CD4-positive, alpha-beta T cell treated with Interferon gamma for 1 hour (primary cell): Measurements from ENCODE around the gene SUGCT.

Source experiments
- DNase-seq: peaks from one replicate; pipeline ENCODE4 v3.0.0-alpha.2; 2020

SUGCT gene

DNA sequence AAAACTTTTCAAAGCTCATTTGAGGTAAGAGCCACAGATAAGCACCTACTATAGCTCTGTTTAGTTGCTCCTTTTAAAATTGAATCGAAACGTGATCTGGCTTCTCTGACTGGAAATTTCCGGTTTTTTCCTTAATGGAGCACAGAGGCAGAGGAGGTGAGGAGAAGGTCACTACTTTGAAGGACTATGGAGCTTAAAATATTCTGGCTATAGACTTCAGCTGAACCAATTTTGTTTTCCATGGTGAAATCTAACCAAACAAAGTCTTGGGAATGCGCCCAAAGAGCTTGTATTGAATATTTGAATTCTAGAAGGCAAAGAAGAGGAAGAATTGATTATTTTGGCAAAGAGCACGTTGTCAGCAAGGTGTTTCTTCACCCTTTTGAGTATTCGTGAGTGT, 711.1 kb downstream of the SUGCT start:
- DNase-seq: no peak

DNA sequence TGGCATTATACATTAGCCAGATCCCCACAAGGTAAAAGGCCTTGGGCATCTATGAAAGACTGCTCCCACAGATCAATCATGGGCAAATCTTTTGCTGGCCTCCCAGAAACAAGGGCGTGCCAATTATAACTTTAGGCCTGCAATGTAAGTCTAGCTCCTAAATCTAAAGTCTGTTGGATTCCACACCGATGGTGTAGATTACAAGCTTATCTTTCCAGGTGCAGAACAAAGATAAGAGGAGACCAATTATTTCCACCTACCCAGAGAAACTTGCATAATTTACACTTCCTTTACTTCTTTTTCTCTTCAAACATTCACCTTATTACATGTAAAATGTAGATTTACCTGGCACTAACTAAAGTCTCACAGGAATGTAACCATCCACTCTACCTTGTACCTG, 713.1 kb downstream of the SUGCT start:
- no peak for DNase-seq

DNA sequence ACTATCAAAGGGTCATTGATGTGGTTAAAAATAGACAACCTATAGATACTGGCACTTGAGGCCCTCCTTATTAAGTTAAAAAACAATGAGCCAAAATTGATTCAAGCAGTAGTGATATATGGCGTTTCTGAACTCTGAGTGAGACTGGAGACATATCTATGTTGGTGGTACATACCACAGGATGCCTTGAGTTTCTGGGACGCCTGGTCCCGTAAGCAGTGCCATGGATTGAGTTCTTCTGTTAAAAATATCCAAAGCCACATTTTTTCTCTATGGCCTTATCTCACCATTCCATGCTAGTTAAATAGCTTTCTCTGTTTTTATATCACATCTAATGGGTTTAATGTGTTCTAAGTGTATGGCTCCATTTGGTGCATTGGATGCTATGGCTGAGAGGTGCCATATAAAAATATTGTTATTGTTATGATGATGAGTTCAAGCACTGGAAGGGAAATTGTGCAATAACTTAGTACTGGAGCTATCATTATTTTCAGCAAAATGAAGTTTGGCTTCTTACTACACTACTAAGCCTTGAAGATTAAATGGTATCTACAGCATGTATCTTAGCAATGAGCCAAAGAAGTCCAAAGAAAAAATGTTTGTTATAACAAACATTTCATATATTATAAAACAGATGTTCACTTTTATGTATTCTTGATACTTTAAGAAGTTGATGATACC, 713.9 kb downstream of the SUGCT start:
- no peak for DNase-seq

DNA sequence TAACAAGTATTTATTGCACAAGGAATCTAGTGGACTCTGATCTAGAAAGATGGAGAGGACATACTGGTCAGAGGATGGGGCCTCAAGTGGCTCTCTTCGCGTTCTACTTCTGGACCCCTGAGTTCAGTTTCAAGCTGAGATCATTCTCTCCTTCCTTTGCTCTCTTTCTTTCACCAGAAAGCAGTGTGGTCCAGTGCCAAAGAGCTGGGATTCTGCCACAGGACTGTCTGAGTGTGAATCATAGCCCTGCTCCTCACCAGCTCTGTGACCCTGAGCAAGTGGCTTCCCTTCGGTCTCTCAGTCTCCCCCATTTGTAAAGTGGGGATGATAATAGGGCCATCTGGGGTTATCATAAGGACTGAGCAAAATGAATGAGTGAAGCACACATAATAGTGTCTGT, 715.2 kb downstream of the SUGCT start:
- no peak for DNase-seq

DNA sequence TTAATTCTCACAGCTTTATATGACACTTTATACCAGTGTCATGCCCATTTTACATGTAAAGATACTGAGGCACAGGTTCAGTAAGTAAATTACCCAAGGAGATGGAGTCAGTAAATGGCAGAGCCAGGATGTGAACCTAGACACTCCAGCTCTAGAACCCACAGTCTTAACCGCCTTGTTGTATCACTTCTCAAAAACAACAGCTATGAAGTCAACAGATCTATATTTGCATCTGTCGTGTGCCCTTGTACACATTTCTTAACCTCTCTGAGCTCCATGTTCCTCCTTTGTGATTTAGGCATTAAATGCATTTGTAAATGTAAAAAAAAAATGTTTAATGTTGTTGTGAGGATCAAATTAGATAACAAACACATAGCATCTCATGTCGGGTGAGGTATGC, 716.2 kb downstream of the SUGCT start:
- no peak for DNase-seq

DNA sequence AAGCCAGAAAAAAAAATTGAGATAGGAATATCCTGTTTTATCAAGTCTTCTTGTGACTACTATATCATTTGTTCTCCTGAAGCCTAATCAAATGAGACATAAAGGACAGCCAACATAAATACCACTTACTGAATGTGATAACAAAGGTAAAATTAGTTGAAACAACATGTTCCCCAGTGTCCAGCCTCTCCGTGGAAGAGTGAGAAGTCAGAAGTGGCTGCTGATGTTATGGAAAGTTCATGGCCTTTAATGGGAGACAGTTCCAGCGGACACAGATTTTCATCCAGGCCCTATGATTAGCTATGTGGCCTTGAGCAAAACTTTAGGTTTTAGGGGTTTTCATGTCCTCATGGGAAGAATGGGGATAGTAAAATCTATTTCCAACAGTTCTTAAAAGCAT, 724.3 kb downstream of the SUGCT start:
- DNase-seq: no peak

DNA sequence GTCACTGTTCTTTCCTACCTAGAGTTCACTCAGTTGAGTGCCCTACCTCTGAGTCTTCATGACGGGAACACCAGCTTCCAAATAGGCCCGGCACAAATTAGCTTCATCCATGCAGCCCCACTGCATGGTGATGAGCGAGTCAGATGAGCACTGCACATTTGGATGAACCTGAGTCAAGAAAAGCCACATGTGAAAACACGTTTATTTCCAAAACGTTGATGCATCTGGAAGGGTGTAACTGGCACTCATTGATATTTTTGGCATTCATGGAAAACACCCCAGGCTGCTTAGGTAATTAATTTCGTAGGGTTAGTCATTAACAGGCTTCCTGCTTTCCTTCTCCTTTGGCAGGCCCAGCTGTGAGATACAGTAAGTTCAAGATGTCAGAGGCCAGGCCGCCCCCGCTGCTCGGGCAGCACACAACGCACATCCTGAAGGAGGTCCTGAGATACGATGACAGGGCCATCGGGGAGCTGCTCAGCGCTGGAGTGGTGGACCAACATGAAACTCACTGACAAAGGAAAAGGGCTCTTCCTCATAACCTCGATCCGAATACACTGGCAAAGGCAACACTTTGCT, 725.2 kb downstream of the SUGCT start:
- DNase-seq: no peak

DNA sequence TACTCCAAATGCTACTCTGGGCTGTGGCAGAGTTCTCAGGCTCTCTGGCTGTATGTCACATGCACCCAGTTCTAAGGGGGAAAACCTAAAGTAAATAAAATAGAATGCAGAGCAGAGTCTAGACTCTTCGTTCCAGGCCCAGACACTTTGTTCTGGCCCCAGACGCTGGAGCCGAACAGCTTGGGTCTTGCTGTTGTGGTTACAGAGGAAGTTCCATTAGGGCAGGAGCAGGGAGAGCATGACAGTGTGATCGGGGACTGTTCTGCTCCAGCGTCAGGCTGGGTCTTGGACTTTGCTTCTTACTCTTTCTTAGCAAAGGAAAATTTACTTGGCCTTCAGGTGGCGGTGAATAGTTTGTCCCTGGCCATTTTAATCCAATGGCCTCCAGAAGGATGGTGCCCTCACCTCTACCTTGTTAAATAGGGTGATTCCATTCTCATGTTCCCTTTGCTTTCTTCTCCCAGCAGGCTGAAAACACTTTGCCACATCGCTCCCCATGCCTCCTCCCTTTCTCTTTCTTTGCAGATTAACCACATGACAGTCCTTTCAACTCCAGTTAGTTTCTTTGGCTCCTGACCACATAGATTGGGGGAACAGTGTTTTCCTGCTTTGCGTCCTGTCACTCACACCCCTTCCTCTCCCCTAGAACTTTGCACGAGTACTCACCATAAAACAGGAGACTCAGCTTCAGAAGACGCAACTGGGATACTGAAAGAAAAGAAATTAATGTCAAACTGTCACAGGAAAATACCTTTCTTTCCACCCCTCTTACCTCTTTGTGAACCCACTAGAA, 730.8 kb downstream of the SUGCT start:
- DNase-seq: no peak

DNA sequence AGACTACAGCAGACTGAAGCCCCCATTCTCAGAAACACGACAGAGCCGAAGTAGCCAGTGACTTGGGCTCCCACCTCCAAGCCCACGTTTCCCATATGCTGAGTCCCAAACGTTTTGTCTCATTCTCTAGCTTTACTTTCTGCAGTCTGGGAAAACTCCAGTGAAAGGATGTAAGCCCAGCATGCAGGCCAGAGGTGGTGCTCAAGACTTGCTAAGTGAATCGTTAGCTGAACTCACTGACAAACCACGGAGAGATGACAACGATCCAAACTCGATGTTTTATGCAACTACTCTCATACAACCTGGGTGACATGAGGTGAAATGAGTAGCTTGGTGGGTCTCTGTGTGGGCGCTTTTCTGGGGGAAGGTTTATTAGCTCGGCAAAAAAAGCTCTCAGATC, 731.8 kb downstream of the SUGCT start:
- DNase-seq: no peak

DNA sequence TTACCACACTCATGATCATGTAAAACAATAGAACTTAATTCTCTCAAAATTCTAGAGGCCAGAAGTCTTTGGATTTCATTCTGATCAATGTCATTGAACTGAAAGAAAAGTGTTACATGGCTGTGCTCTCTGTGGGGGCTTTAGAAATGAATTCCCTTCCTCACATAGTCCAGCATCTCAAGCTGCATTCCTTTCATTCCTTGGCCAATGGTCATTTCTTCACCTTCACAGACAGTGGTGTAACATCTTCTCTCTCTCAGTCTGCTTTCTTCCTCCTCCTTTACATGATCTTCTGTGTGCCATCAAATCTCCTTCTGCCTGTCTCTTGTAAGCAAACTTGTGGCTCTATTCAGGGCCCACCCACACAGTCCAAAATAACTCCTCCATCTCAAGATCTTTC, 735.3 kb downstream of the SUGCT start:
- DNase-seq: no peak

DNA sequence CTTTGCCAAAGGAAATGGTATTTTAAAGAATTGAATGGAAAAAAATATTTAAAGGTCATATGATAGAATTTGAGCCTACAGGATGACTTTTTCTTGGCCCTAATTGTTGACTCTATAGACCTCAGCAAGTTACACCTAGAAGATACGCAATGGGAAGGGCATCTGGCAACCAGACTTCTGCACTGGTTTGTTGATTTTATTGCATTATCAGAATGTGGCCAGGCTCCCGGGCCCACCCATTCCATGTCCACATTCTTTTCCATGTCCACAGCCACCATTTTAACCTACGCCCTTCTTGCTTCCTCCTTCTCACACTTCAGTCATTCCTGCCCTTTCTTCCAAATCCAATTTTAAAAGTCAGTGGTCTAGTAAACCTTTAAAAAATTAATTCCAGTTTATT, 738.4 kb downstream of the SUGCT start:
- DNase-seq: no peak

DNA sequence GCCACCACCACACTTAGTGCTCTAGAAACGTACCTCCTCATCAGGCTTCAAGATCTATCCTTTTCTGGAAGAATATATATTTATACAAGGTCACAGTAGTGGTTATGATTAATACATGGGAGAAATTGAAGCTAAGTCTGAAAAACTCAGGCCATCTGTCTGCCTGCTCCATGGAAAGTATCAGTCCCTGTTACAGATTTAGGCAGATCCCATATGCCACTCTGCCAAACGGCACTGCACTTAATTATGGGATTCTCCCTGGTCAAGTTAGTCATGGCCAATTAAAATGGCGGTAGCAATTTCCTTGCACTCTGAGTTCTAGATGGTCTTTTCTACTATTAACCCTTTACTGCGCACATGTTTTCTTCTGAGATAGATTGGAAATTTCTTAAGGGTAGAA, 740.0 kb downstream of the SUGCT start:
- DNase-seq: no peak

DNA sequence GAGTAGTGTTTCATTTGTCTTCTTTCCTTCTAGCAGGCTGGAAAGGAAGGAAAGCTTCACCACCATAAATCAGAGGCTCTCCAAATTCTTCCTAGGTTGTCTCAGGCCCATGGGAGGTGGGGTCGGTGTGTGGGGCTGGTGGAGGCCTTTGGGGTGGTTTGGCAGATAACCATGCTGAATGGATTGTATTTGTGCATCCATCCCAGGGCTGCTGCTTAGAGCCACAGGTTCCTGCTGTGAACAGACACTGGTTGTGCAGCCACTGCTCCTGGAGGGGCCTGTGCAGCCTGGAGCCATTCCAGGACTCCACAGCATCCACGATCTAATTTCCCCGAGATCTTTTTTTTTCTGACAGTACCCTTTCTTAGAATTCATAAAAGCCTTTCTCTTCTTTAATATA, 741.8 kb downstream of the SUGCT start:
- DNase-seq: no peak

DNA sequence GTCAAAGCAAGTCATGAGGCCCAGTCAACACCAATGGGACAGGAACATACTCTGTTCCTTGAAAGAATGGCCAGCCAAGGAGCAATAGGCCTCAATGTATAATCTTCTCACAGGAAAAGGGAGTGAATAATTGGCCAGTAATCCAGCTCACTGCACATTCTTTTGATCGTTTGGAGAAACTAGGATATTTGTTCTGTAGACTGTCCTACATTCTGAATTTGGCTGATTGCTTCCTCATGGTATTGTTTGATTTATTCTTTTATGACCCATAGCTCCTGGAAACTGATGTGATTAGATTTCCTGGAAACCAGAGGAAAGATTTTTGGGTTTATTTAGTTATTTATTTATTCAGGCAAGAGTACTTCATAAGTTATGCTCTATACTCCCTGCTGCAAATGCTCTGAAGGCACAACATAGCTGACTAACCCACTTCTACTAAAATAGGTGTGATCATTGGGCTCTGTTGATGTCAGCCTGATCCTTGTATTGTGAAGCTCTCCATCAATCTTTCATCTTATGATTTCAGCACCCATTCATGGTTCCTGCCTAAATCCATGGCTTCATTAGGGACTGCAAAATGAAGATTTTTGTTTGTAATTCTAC, 745.2 kb downstream of the SUGCT start:
- DNase-seq: no peak

DNA sequence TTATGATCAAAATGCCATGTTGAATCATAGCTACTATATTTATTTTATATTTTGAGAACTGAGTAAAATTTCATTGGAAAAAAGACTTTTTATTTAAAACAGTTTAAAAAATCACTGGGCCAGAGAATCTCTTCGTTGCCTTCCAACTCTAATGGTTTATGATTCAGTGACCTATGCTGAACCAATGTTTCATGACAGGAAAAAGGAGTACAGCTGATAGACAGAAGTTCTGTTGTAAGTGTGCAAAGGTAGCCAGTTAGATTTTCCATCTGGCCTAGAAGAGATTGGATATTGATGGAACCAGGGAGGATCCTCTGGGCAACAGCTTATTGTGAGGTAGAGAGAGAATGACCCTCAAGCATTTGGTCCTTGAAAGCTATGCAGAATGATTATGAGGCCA, 745.8 kb downstream of the SUGCT start:
- DNase-seq: no peak

DNA sequence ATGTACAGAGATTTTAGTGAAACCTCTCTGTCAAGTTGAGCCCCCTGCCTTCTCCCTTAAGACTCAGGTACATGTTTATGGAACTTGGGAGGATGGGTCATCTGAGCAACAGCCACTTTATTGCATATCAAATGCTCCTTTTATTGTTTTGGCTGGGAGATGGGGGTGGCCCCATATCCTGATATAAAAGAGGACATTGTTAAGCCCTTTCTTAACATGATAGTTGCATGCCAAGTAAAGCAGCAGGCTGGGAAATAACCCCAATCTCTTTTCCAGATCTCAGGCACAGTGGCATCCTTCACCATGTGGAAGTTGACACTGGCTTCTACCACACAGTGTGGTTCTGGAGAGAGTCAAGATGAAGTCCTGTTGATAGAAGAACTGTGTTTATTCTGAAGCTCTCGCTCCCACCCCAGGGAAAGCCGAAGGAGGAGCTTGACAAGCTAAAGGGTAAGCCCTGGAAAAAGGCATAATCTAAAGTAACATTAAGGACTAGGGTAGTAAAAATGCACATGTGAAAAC, 746.7 kb downstream of the SUGCT start:
- DNase-seq: no peak

DNA sequence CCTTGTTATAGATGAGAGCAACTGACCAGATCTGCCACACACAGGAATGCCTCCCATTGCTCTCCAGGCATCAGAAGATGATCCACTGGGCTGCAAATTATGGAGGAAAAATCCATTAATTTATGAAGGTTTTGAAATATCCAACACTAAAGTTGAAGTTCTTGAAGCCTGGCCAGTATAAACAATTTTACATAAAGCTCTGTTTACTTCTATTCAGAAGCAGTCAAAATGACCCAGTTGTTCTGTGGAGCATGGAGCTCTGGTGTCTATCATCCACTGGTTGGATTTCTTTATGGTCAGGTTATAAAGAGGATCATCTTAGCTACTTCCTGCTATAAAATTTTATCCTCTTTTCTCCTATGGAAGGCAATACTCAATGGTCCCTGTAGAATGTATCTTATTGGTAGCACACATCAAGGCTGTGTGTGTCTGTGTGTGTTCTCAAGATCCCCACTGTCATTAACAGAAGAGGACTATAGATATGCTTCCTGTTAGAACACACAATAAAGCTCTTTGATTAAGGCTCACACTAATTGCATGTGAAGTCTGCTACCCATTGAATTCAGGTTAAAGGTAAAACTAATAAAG, 747.4 kb downstream of the SUGCT start:
- DNase-seq: no peak

DNA sequence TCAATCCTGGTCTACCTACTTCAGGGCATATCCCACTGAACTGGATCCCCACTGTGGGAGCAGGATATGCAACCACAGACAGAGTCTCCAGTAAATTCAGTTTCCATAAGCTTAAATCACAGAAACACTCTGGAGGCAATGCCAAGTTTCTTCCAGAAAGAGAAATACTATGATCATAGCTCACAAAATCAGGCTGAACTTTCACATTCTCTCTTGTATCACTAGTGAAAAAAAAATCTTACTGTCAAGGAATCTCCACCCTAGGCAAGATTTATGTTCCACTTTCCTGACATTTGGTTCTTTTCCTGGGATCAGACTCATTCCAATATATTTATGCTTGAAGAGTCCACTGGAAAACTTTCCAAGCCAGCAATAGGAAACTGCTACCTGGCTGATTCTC, 749.0 kb downstream of the SUGCT start:
- DNase-seq: no peak

DNA sequence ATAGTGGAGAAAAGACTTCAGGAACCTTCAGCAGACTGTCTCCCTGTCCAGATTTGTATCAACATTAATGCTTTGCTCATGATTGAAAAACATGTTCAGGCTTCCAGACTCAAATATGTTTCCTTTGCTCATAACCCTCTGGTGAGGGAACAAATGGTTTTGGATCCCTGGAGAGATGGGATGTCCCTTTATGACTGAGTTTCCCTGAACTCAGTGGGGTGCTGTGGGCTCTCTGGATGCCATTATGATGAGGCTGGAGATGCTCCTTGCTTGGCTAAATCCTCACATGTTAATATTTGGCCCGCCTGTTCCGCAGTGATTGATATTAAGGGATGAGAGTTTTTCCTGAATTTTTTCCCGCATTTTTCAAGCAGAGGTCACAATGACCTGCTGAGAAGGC, 749.4 kb downstream of the SUGCT start:
- no peak for DNase-seq

DNA sequence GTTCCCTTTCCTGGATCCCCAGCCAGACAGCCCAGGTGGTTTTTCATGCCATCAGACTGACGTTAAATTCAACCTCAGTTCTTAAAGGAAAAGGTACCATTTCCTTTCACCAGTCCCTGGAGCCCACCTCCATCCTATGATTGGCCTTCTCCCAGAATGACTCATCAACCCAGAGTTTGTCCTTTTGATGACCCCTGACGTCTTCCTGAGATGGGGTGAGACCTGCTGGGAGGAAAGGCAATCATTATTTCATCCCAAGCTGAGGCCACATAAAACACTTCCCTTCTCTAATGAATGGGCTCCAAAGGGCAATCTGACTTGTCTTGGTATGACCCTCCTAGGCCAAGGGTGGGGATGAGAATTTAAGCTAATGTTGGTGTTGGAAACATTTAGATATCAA, 750.7 kb downstream of the SUGCT start:
- DNase-seq: no peak

DNA sequence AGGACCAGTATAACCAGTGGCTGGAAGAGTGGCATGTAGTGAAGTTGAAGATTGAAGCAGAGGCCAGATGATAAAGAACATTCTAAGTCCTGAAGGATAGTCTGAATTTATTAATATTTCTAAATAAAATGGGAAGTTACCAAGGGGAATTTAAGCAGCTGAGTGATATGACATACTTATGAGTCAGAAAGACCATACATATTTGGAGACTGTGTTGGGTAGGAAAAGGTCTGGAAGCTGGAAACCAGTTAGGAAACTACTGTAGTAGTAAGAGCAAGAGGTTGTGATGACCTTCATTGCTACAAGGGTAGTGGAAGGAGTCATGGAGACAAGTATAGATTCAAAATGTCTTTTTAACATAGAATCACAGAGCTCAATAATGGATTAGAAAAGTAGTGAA, 752.3 kb downstream of the SUGCT start:
- DNase-seq: no peak

DNA sequence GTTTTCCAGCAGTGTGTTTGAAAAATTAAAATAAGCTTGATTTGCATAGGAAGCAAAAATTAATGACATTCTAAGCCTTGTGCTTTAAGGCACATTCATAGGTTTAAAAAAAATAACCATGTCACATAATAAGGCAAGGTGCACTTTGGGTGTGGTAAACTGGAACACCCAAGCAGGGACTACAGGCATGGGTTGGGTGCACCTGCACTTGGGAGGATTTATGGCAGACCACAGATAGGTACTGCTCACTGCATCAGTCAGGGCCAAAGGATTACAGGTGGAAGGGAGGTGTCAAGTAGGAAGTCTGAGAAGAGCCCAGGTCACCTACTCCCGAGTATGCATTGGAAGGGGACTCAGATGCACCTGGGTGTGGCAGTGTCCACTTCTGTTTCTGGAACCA, 753.7 kb downstream of the SUGCT start:
- no peak for DNase-seq

DNA sequence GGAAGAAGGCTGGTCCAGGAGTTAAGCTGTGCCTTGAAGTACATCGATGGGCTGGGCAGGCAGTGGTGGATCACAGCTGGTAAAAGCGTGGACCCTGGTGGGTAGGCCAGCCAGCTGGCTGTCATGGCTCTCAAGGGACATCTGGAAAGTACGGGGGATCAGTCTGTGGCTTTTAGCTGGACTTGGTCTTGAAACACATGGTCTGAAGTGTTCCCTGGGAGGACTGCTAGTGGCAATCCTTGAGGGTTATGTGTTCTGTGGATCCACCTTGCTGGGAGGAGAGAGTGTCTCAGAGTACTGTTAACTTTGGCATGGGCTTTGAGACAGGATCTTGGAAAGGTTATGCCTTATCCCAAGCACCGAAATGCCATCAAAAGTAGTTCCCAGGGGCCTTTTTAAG, 754.3 kb downstream of the SUGCT start:
- DNase-seq: no peak
